Right lobe of liver (tissue), 4 donors: ENCODE data around the gene TSPAN9.

Source experiments
- POLR2A ChIP-seq: fragments of 450-650 bp; IDR thresholded peaks from one replicate; pipeline ENCODE4 v1.6.1; 2017; ENCODE audit warnings: antibody characterized with exemption, mild to moderate bottlenecking
- TF ChIP-seq, protein P1 (sequence below), 4 donors: fragments of 200-600 bp in 3 of 4; fragments of 450-650 bp in 1 of 4; IDR thresholded peaks; one replicate each; pipeline versions ENCODE4 v1.5.1 to v1.8.0; 2016 to 2022; ENCODE audit warnings: antibody characterized with exemption in 4 of 4, mild to moderate bottlenecking in 2 of 4
- donor health status: DM: no; HTN: no; CAD: no.
- donor health status: DM: no; HTN: no; CAD: no.
- donor health status: DM: no; HTN: yes; CAD: no.

DNA sequence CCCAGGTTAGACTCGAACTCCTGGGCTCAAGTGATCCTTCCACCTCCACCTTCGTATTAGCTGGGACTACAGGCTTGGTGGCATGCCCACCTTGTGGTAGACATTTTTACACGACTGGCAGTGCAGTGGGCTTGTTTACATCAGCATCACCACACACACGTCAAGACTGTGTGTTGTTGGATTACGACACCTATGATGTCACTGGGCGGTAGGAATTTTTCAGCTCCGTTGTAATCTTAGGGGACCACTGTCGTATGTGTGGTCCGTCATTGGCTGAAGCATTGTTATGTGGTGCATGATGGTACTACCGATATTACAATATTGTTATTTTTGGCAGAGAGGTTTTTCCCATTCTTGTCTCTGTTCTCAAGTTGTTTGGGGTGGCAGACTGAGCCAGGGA lies 50.7 kb downstream of the TSPAN9 start:
- TF ChIP-seq POLR2A: no peak
- TF ChIP-seq, protein P1, sequence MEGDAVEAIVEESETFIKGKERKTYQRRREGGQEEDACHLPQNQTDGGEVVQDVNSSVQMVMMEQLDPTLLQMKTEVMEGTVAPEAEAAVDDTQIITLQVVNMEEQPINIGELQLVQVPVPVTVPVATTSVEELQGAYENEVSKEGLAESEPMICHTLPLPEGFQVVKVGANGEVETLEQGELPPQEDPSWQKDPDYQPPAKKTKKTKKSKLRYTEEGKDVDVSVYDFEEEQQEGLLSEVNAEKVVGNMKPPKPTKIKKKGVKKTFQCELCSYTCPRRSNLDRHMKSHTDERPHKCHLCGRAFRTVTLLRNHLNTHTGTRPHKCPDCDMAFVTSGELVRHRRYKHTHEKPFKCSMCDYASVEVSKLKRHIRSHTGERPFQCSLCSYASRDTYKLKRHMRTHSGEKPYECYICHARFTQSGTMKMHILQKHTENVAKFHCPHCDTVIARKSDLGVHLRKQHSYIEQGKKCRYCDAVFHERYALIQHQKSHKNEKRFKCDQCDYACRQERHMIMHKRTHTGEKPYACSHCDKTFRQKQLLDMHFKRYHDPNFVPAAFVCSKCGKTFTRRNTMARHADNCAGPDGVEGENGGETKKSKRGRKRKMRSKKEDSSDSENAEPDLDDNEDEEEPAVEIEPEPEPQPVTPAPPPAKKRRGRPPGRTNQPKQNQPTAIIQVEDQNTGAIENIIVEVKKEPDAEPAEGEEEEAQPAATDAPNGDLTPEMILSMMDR (IDR thresholded peaks at IDR 0.05): no peak
